ENCODE data around the gene PDLIM5. TPM values are rescaled to one million over a fixed set of nuclear protein-coding genes. Genes with fewer than 3 reads are reported as not detected.

PDLIM5 gene
- total and polyA plus RNA-seq, 4 donors: 20.4 to 93.4 (median 59.8) TPM

DNA sequence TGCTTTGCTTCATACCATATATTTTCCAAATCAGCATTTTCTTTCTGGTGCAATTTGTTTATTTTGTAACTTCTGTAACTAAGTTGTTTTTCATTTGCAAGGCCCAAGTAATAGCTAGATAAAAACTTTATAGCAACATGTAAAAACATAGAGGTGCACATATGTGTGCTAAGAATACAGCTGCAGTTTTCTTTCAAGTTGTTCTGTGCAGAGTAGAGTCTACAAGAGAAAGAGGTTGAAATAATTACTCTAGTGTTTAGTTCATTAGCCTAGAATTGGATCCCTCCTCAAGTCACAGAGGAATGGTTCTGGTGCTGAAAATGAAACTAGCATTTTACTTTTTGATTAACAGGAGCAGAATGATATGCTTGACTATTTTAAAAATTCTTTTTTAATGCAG lies 32.2 kb upstream of the PDLIM5 start:
- no peaks in the 10 kb centered on the region for H3K4me1 ChIP-seq (ENCODE audit: control insufficient read depth in 5 of 5, insufficient read depth in 5 of 5, low read length in 5 of 5)
- TF ChIP-seq CTCF (IDR thresholded peaks at IDR 0.05; ENCODE audit: control extremely low read depth, extremely low read depth): no peak
- ATAC-seq (ENCODE audit: insufficient read depth, low FRiP score) (no peak), DNase-seq (no peak)
- H3K4me3 ChIP-seq: no peak overlapping the region
- peak overlapping the region in 1 of 2 donors; percentile 16 for H3K27ac ChIP-seq (ENCODE audit: low read depth in 1 of 2, low read length in 1 of 2)
- no peaks in the 10 kb centered on the region for H3K27me3 ChIP-seq (ENCODE audit: control insufficient read depth in 3 of 3, insufficient read depth in 3 of 3, low read length in 2 of 3)
- no peaks in the 10 kb centered on the region for H3K36me3 ChIP-seq (ENCODE audit: control insufficient read depth in 4 of 4, insufficient read depth in 4 of 4, low read length in 4 of 4)
- peaks cover 0 to 1% (median 0%) of the 10 kb centered on the region in 4 donors for H3K9me3 ChIP-seq (ENCODE audit: control insufficient read depth in 4 of 4, insufficient read depth in 3 of 4, low read length in 3 of 4)
- no peak overlapping the region for H3K9ac ChIP-seq (ENCODE audit: insufficient read depth in 1 of 2, low read length in 2 of 2)

DNA sequence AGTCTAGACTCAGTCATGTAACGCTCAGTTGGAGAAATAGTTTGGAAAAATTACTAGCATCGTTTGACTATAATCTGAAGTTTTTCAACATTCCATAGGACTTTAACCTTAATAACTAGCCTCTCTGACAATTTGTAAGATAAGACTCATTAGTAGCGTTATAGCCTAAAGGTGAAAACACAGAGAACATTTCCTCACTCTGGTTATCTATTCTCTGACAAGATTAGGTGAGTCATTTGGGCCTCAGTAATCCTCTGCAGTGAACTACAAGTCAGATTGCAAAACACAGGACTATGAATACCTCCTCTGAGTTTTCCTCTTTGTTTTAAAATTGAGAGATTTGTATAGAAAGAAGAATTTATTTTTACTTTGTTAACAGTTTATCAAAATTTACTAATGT lies 31.8 kb upstream of the PDLIM5 start:
- TF ChIP-seq CTCF (IDR thresholded peaks at IDR 0.05; ENCODE audit: control extremely low read depth, extremely low read depth): no peak
- H3K4me1 ChIP-seq (ENCODE audit: control insufficient read depth in 5 of 5, insufficient read depth in 5 of 5, low read length in 5 of 5): no peaks in the 10 kb centered on the region
- no peaks in the 10 kb centered on the region for H3K36me3 ChIP-seq (ENCODE audit: control insufficient read depth in 4 of 4, insufficient read depth in 4 of 4, low read length in 4 of 4)
- 83% methylated on average over 3 of the region's 3 CpGs for WGBS, 2 donors
- H3K4me3 ChIP-seq: no peak overlapping the region
- H3K27ac ChIP-seq (ENCODE audit: low read depth in 1 of 2, low read length in 1 of 2): peak overlapping the region in 1 of 2 donors; percentile 16
- ATAC-seq (ENCODE audit: insufficient read depth, low FRiP score) (no peak), DNase-seq (no peak)
- H3K27me3 ChIP-seq (ENCODE audit: control insufficient read depth in 3 of 3, insufficient read depth in 3 of 3, low read length in 2 of 3): no peaks in the 10 kb centered on the region
- H3K9me3 ChIP-seq (ENCODE audit: control insufficient read depth in 4 of 4, insufficient read depth in 3 of 4, low read length in 3 of 4): peaks cover 0 to 1% (median 0%) of the 10 kb centered on the region in 4 donors
- H3K9ac ChIP-seq (ENCODE audit: insufficient read depth in 1 of 2, low read length in 2 of 2): no peak overlapping the region

- no peaks in the 10 kb centered on the region for H3K4me1 ChIP-seq (ENCODE audit: control insufficient read depth in 5 of 5, insufficient read depth in 5 of 5, low read length in 5 of 5)
- no peak for ATAC-seq (ENCODE audit: insufficient read depth, low FRiP score)
- no peaks in the 10 kb centered on the region for H3K36me3 ChIP-seq (ENCODE audit: control insufficient read depth in 4 of 4, insufficient read depth in 4 of 4, low read length in 4 of 4)
- no peak overlapping the region for H3K9ac ChIP-seq (ENCODE audit: insufficient read depth in 1 of 2, low read length in 2 of 2)
- no peak for DNase-seq
- 81 to 92% methylated on average over 2 of the region's 2 CpGs for WGBS, 2 donors
- TF ChIP-seq CTCF (IDR thresholded peaks at IDR 0.05; ENCODE audit: control extremely low read depth, extremely low read depth): no peak
- H3K27ac ChIP-seq (ENCODE audit: low read depth in 1 of 2, low read length in 1 of 2): no peak overlapping the region
- no peaks in the 10 kb centered on the region for H3K27me3 ChIP-seq (ENCODE audit: control insufficient read depth in 3 of 3, insufficient read depth in 3 of 3, low read length in 2 of 3)
- H3K9me3 ChIP-seq (ENCODE audit: control insufficient read depth in 4 of 4, insufficient read depth in 3 of 4, low read length in 3 of 4): peaks cover 0 to 1% (median 0%) of the 10 kb centered on the region in 4 donors
- H3K4me3 ChIP-seq: no peak overlapping the region
These were observed 31.4 kb upstream of the PDLIM5 start for GRCh38 chr4:94420356-94420755.

GRCh38 chr4:94426783-94427182 lies 25.0 kb upstream of the PDLIM5 start:
- Histone ChIP-seq H3K4me1 (ENCODE audit: control insufficient read depth in 5 of 5, insufficient read depth in 5 of 5, low read length in 5 of 5) (peaks cover 0 to 5% (median 0%) of the 10 kb centered on the region in 5 donors), H3K4me3 (no peak overlapping the region), H3K36me3 (ENCODE audit: control insufficient read depth in 4 of 4, insufficient read depth in 4 of 4, low read length in 4 of 4) (no peaks in the 10 kb centered on the region), H3K9ac (ENCODE audit: insufficient read depth in 1 of 2, low read length in 2 of 2) (no peak overlapping the region), H3K9me3 (ENCODE audit: control insufficient read depth in 4 of 4, insufficient read depth in 3 of 4, low read length in 3 of 4) (peaks cover 0 to 7% (median 5%) of the 10 kb centered on the region in 4 donors), H3K27me3 (ENCODE audit: control insufficient read depth in 3 of 3, insufficient read depth in 3 of 3, low read length in 2 of 3) (peaks cover 0 to 2% (median 0%) of the 10 kb centered on the region in 3 donors), H3K27ac (ENCODE audit: low read depth in 1 of 2, low read length in 1 of 2) (no peak overlapping the region)
- TF ChIP-seq CTCF (IDR thresholded peaks at IDR 0.05; ENCODE audit: control extremely low read depth, extremely low read depth): no peak
- DNase-seq (no peak), ATAC-seq (ENCODE audit: insufficient read depth, low FRiP score) (no peak)
- WGBS, 2 donors: 88% methylated on average over 1 of the region's 1 CpG

All from lung (tissue), 12 donors.